ENCODE results near the gene MPP3.

The MPP3 gene

GRCh38 chr17:43782913-43783680 is 49.8 kb downstream of the MPP3 start:
- Histone ChIP-seq H3K9ac (ENCODE audit: low read depth, low read length) (no peak overlapping the region), H3K4me3 (ENCODE audit: low read depth in 1 of 2, low read length in 2 of 2) (no peak overlapping the region), H2AFZ (ENCODE audit: low read depth, low read length) (no peak overlapping the region), H3K79me2 (ENCODE audit: insufficient read depth, low read length) (no peaks in the 10 kb centered on the region), H4K20me1 (ENCODE audit: insufficient read depth, low read length) (no peaks in the 10 kb centered on the region), H3K27ac (ENCODE audit: low read length) (no peak overlapping the region), H3K4me2 (ENCODE audit: insufficient read depth, low read length) (no peak overlapping the region), H3K9me3 (ENCODE audit: insufficient read depth, low read length, severe bottlenecking) (no peaks in the 10 kb centered on the region), H3K27me3 (ENCODE audit: insufficient read depth, low read length, poor library complexity) (peaks cover 24% of the 10 kb centered on the region), H3K36me3 (ENCODE audit: insufficient read depth, low read length) (no peaks in the 10 kb centered on the region), H3K4me1 (ENCODE audit: insufficient read depth, low read length) (no peaks in the 10 kb centered on the region)
- no peak for ATAC-seq (ENCODE audit: insufficient read depth, low read depth)
- TF ChIP-seq EZH2 (IDR thresholded peaks at IDR 0.05; ENCODE audit: borderline replicate concordance, low read depth, low read length, severe bottlenecking) = no peak
- TF ChIP-seq, protein P1, sequence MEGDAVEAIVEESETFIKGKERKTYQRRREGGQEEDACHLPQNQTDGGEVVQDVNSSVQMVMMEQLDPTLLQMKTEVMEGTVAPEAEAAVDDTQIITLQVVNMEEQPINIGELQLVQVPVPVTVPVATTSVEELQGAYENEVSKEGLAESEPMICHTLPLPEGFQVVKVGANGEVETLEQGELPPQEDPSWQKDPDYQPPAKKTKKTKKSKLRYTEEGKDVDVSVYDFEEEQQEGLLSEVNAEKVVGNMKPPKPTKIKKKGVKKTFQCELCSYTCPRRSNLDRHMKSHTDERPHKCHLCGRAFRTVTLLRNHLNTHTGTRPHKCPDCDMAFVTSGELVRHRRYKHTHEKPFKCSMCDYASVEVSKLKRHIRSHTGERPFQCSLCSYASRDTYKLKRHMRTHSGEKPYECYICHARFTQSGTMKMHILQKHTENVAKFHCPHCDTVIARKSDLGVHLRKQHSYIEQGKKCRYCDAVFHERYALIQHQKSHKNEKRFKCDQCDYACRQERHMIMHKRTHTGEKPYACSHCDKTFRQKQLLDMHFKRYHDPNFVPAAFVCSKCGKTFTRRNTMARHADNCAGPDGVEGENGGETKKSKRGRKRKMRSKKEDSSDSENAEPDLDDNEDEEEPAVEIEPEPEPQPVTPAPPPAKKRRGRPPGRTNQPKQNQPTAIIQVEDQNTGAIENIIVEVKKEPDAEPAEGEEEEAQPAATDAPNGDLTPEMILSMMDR (IDR thresholded peaks at IDR 0.05; ENCODE audit: borderline replicate concordance, extremely low read depth, low read length, poor library complexity, severe bottlenecking) = no peak
- DNase-seq = no peak

DNA sequence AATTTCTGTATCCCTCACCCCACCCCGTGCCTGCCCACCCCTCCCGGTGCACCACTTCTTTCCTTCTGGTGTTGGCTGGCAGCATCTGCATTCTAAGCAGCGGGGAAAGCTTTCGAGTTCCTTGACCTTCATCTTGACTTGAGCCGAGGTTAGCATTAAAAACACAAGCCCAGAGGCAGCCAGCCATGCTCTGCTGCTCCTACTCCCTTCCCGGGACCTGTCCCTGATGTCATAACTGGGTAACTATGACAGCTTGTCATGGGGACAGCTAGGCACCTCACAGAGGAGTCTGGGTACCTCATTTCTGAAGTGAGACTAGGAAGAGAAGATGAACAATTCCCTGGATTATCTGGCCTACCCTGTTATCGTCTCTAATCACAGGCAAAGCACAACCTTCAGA is 52.8 kb downstream of the MPP3 start, which contains the start of gene CFAP97D1:
Gene CFAP97D1 (plus strand): TSS at position 301 of the 400 bp plus-strand sequence. CDS start 28 bp downstream, at position 329.
- H4K20me1 ChIP-seq (ENCODE audit: insufficient read depth, low read length) = no peaks in the 10 kb centered on the region
- H3K4me3 ChIP-seq (ENCODE audit: low read depth in 1 of 2, low read length in 2 of 2) = no peak within 1 kb of the TSS
- ATAC-seq (ENCODE audit: insufficient read depth, low read depth) (no peak), DNase-seq (no peak)
- no peaks in the 10 kb centered on the region for H3K9me3 ChIP-seq (ENCODE audit: insufficient read depth, low read length, severe bottlenecking)
- H3K36me3 ChIP-seq (ENCODE audit: insufficient read depth, low read length) = no peaks in the 10 kb centered on the region
- TF ChIP-seq, protein P1 (IDR thresholded peaks at IDR 0.05; ENCODE audit: borderline replicate concordance, extremely low read depth, low read length, poor library complexity, severe bottlenecking) = no peak
- no peak for TF ChIP-seq EZH2 (IDR thresholded peaks at IDR 0.05; ENCODE audit: borderline replicate concordance, low read depth, low read length, severe bottlenecking)
- H3K4me1 ChIP-seq (ENCODE audit: insufficient read depth, low read length) = no peaks in the 10 kb centered on the region
- H2AFZ ChIP-seq (ENCODE audit: low read depth, low read length) = no peak within 1 kb of the TSS
- no peak within 1 kb of the TSS for H3K4me2 ChIP-seq (ENCODE audit: insufficient read depth, low read length)
- H3K27ac ChIP-seq (ENCODE audit: low read length) = no peak within 1 kb of the TSS
- H3K27me3 ChIP-seq (ENCODE audit: insufficient read depth, low read length, poor library complexity) = peaks cover 24% of the 10 kb centered on the region
- H3K9ac ChIP-seq (ENCODE audit: low read depth, low read length) = no peak within 1 kb of the TSS
- no peaks in the 10 kb centered on the region for H3K79me2 ChIP-seq (ENCODE audit: insufficient read depth, low read length)

- Histone ChIP-seq H3K4me3 (ENCODE audit: low read depth in 1 of 2, low read length in 2 of 2) (no peak overlapping the region), H3K4me1 (ENCODE audit: insufficient read depth, low read length) (no peaks in the 10 kb centered on the region), H3K27ac (ENCODE audit: low read length) (no peak overlapping the region), H3K9ac (ENCODE audit: low read depth, low read length) (no peak overlapping the region), H4K20me1 (ENCODE audit: insufficient read depth, low read length) (no peaks in the 10 kb centered on the region), H3K9me3 (ENCODE audit: insufficient read depth, low read length, severe bottlenecking) (no peaks in the 10 kb centered on the region), H2AFZ (ENCODE audit: low read depth, low read length) (no peak overlapping the region), H3K4me2 (ENCODE audit: insufficient read depth, low read length) (no peak overlapping the region), H3K79me2 (ENCODE audit: insufficient read depth, low read length) (no peaks in the 10 kb centered on the region), H3K27me3 (ENCODE audit: insufficient read depth, low read length, poor library complexity) (peaks cover 24% of the 10 kb centered on the region), H3K36me3 (ENCODE audit: insufficient read depth, low read length) (no peaks in the 10 kb centered on the region)
- TF ChIP-seq, protein P1 (IDR thresholded peaks at IDR 0.05; ENCODE audit: borderline replicate concordance, extremely low read depth, low read length, poor library complexity, severe bottlenecking) = no peak
- no peak for TF ChIP-seq EZH2 (IDR thresholded peaks at IDR 0.05; ENCODE audit: borderline replicate concordance, low read depth, low read length, severe bottlenecking)
- no peak for DNase-seq
- ATAC-seq (ENCODE audit: insufficient read depth, low read depth) = no peak
Observed at GRCh38 chr17:43779145-43780125, 53.5 kb downstream of the MPP3 start.
